H9 (cell line): Measurements from ENCODE around the gene WDR59. TPM values are rescaled to one million over a fixed set of nuclear protein-coding genes. Genes with fewer than 3 reads are reported as not detected.

Experiments used
- DNase-seq: peaks from one replicate; pipeline ENCODE4 v3.0.0-alpha.2; 2017
- H2AFZ ChIP-seq: one replicate; pipeline ENCODE4 v1.6.1; 2013; ENCODE audit warnings: mild to moderate bottlenecking, low read length, control low read depth, moderate library complexity
- H2AK5ac ChIP-seq: 2 replicates; pipeline ENCODE4 v1.6.1; 2013; ENCODE audit warnings: low read length, control low read depth, mixed read lengths; ENCODE audit not compliant: insufficient read length
- H2BK120ac ChIP-seq: one replicate; pipeline ENCODE4 v1.6.1; 2013; ENCODE audit warnings: low read depth, mild to moderate bottlenecking, low read length, control low read depth, inconsistent platforms; ENCODE audit not compliant: poor library complexity, severe bottlenecking
- H2BK12ac ChIP-seq: 2 replicates; pipeline ENCODE4 v1.6.1; 2013; ENCODE audit warnings: low read length, control low read depth, mixed read lengths, low read depth; ENCODE audit not compliant: insufficient read length
- H2BK15ac ChIP-seq: 2 replicates; pipeline ENCODE4 v1.6.1; 2013; ENCODE audit warnings: low read depth, low read length, control low read depth
- H2BK20ac ChIP-seq: one replicate; pipeline ENCODE4 v1.6.1; 2013; ENCODE audit warnings: low read depth, mild to moderate bottlenecking, low read length, control low read depth, inconsistent platforms; ENCODE audit not compliant: poor library complexity, severe bottlenecking
- H2BK5ac ChIP-seq: 2 replicates; pipeline ENCODE4 v1.6.1; 2013; ENCODE audit warnings: low read length, control low read depth, mixed read lengths; ENCODE audit not compliant: insufficient read length
- H3K14ac ChIP-seq: 2 replicates; pipeline ENCODE4 v1.6.1; 2013; ENCODE audit warnings: low read length, control low read depth; ENCODE audit not compliant: insufficient read depth
- H3K18ac ChIP-seq: 2 replicates; pipeline ENCODE4 v1.6.1; 2013; ENCODE audit warnings: low read depth, mild to moderate bottlenecking, mixed read lengths, low read length, control low read depth; ENCODE audit not compliant: insufficient read length
- H3K23ac ChIP-seq: 2 replicates; pipeline ENCODE4 v1.6.1; 2013; ENCODE audit warnings: low read length, control low read depth, mixed read lengths, low read depth; ENCODE audit not compliant: insufficient read length
- H3K23me2 ChIP-seq: 2 replicates; pipeline ENCODE4 v1.6.1; 2013; ENCODE audit warnings: low read depth, mild to moderate bottlenecking, mixed read lengths, low read length, control low read depth; ENCODE audit not compliant: insufficient read length, poor library complexity, severe bottlenecking
- H3K27ac ChIP-seq: 2 replicates; pipeline ENCODE4 v1.5.1; 2013; ENCODE audit warnings: low read length, control low read depth, mixed read lengths, low read depth; ENCODE audit not compliant: insufficient read length
- H3K27me3 ChIP-seq: 2 replicates; pipeline ENCODE4 v1.6.1; 2013; ENCODE audit warnings: low read length, control low read depth, inconsistent platforms; ENCODE audit not compliant: insufficient read depth
- H3K4ac ChIP-seq: 2 replicates; pipeline ENCODE4 v1.6.1; 2013; ENCODE audit warnings: low read depth, mild to moderate bottlenecking, control low read depth, inconsistent platforms, low read length, moderate library complexity
- H3K4me1 ChIP-seq: 2 replicates; pipeline ENCODE4 v1.6.1; 2013; ENCODE audit warnings: low read length, control low read depth, inconsistent platforms; ENCODE audit not compliant: insufficient read depth
- H3K4me2 ChIP-seq: 2 replicates; pipeline ENCODE4 v1.6.1; 2013; ENCODE audit warnings: low read length, control low read depth, mixed read lengths; ENCODE audit not compliant: insufficient read length, insufficient read depth
- H3K56ac ChIP-seq: 2 replicates; pipeline ENCODE4 v1.6.1; 2013; ENCODE audit warnings: low read depth, mild to moderate bottlenecking, mixed read lengths, low read length, control low read depth; ENCODE audit not compliant: insufficient read length
- H3K79me1 ChIP-seq: 2 replicates; pipeline ENCODE4 v1.6.1; 2013; ENCODE audit warnings: low read depth, mild to moderate bottlenecking, moderate library complexity, low read length, control low read depth, inconsistent platforms; ENCODE audit not compliant: insufficient read depth, poor library complexity, severe bottlenecking
- H3K79me2 ChIP-seq: 2 replicates; pipeline ENCODE4 v1.6.1; 2013; ENCODE audit warnings: low read length, control low read depth, inconsistent platforms; ENCODE audit not compliant: insufficient read depth
- H3K9ac ChIP-seq: 2 replicates; pipeline ENCODE4 v1.6.1; 2013; ENCODE audit warnings: low read length, control low read depth, mixed read lengths; ENCODE audit not compliant: insufficient read length; ENCODE audit errors: extremely low read depth
- H3K9me3 ChIP-seq: one replicate; pipeline ENCODE4 v1.6.1; 2013; ENCODE audit warnings: low read depth, low read length, inconsistent platforms; ENCODE audit not compliant: control insufficient read depth
- H3T11ph ChIP-seq: one replicate; pipeline ENCODE4 v1.6.1; 2013; ENCODE audit warnings: mild to moderate bottlenecking, low read length, control low read depth, inconsistent platforms
- H4K20me1 ChIP-seq: one replicate; pipeline ENCODE4 v1.6.1; 2013; ENCODE audit not compliant: control insufficient read depth, insufficient read length, insufficient read depth
- H4K5ac ChIP-seq: 2 replicates; pipeline ENCODE4 v1.6.1; 2013; ENCODE audit warnings: low read depth, mild to moderate bottlenecking, mixed read lengths, low read length, control low read depth; ENCODE audit not compliant: insufficient read length
- H4K8ac ChIP-seq: replicated peaks from 2 replicates; pipeline ENCODE4 v1.6.1; 2013; ENCODE audit warnings: low read length, control low read depth, mixed read lengths, low read depth; ENCODE audit not compliant: insufficient read length
- H4K91ac ChIP-seq: 2 replicates; pipeline ENCODE4 v1.6.1; 2013; ENCODE audit warnings: low read depth, mild to moderate bottlenecking, moderate library complexity, mixed read lengths, low read length, control low read depth; ENCODE audit not compliant: insufficient read length
- H3K27ac Mint-ChIP-seq, 3 experiments: 2 replicates in 2 of 3; 3 replicates in 1 of 3; pipeline ENCODE4 v1.8.0; 2020 to 2021; ENCODE audit warnings: mixed read lengths in 3 of 3, mild to moderate bottlenecking in 1 of 3, moderate library complexity in 1 of 3
- H3K27me3 Mint-ChIP-seq: 2 replicates; pipeline ENCODE4 v1.8.0; 2021; ENCODE audit warnings: low read depth, mild to moderate bottlenecking, moderate library complexity, mixed read lengths
- H3K36me3 Mint-ChIP-seq, 3 experiments: 2 replicates in 2 of 3; 3 replicates in 1 of 3; pipeline ENCODE4 v1.8.0; 2020 to 2021; ENCODE audit warnings: low read depth in 3 of 3, mixed read lengths in 3 of 3; ENCODE audit not compliant: insufficient read depth in 1 of 3
- H3K4me1 Mint-ChIP-seq, 2 experiments: 2 replicates each; pipeline ENCODE4 v1.8.0; 2020; ENCODE audit warnings: mixed read lengths in 2 of 2
- H3K4me3 Mint-ChIP-seq, 2 experiments: 2 replicates in 1 of 2; 3 replicates in 1 of 2; pipeline ENCODE4 v1.8.0; 2020 to 2021; ENCODE audit warnings: mild to moderate bottlenecking in 2 of 2, mixed read lengths in 2 of 2, moderate library complexity in 1 of 2
- H3K9me3 Mint-ChIP-seq, 2 experiments: 2 replicates in 1 of 2; 3 replicates in 1 of 2; pipeline ENCODE4 v1.8.0; 2020; ENCODE audit warnings: mild to moderate bottlenecking in 2 of 2, mixed read lengths in 2 of 2, moderate library complexity in 1 of 2
- WGBS: extraction: QIAGEN DNeasy Blood & Tissue Kit; methylation state at CpG from one replicate; pipeline ENCODE4 v1.1.7; 2013; ENCODE audit warnings: missing lambda C conversion rate, low lambda C conversion rate, mixed read lengths; ENCODE audit not compliant: insufficient read length; ENCODE audit errors: extremely low coverage; 5-methylcytosine and 5-hydroxymethylcytosine counted together
- total RNA-seq: library from RNA; stranded (reverse); gene quantifications from 2 replicates; pipeline ENCODE4 v1.2.1, GENCODE V29; 2021
- TF ChIP-seq, protein P1 (sequence below): fragments of 200-600 bp; sonication (generic); conservative IDR thresholded peaks from 3 replicates; pipeline ENCODE4 v1.8.0; 2021; ENCODE audit warnings: antibody characterized with exemption, mild to moderate bottlenecking

The WDR59 gene
- total RNA-seq, 1 experiment from 2014 or later = 97.5 TPM

DNA sequence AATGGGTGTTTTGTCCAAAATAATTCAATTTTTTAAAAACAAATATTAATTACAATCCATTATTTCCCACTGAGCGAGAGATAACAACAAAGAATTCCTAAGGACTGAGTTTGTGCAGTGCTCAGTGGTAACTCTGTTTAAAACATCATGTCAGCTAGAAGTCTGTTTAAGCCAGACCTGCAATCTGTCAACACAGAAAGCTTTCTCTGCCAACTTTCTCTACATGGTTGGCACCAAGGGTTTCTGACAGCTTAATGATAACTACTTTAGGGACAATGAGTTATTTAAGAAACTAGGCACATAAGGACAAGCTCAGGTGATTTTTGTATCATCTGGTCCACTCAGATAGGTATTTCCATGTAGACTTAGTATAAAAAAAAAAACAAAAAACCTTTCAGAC is 81.8 kb downstream of the WDR59 start:
- Histone ChIP-seq H3K4me1 (no peaks in the 10 kb centered on the region), H3K27ac (no peak overlapping the region), H3T11ph (no peak overlapping the region), H3K23me2 (no peaks in the 10 kb centered on the region), H2BK12ac (no peak overlapping the region), H3K9ac (no peak overlapping the region), H2BK5ac (no peak overlapping the region), H2BK120ac (no peak overlapping the region), H3K9me3 (no peaks in the 10 kb centered on the region), H2AFZ (no peak overlapping the region), H3K4me2 (no peak overlapping the region), H3K4ac (no peak overlapping the region), H4K5ac (no peak overlapping the region), H2BK20ac (no peak overlapping the region), H3K27me3 (no peaks in the 10 kb centered on the region), H3K14ac (no peak overlapping the region), H4K8ac (no peak overlapping the region), H2AK5ac (no peak overlapping the region), H2BK15ac (no peak overlapping the region), H3K56ac (no peak overlapping the region), H3K18ac (no peak overlapping the region), H3K23ac (no peak overlapping the region), H4K91ac (no peak overlapping the region), H4K20me1 (no peaks in the 10 kb centered on the region), H3K79me2 (no peaks in the 10 kb centered on the region), H3K79me1 (no peaks in the 10 kb centered on the region)
- no peak for DNase-seq
- no peaks in the 10 kb centered on the region for H3K27me3 Mint-ChIP-seq
- H3K4me3 Mint-ChIP-seq = no peak overlapping the region
- peaks cover 30 to 61% (median 42%) of the 10 kb centered on the region in 3 experiments for H3K36me3 Mint-ChIP-seq
- H3K27ac Mint-ChIP-seq = no peak overlapping the region
- no CpG with 5 or more reads among the region's 1 CpG for WGBS
- TF ChIP-seq, protein P1, sequence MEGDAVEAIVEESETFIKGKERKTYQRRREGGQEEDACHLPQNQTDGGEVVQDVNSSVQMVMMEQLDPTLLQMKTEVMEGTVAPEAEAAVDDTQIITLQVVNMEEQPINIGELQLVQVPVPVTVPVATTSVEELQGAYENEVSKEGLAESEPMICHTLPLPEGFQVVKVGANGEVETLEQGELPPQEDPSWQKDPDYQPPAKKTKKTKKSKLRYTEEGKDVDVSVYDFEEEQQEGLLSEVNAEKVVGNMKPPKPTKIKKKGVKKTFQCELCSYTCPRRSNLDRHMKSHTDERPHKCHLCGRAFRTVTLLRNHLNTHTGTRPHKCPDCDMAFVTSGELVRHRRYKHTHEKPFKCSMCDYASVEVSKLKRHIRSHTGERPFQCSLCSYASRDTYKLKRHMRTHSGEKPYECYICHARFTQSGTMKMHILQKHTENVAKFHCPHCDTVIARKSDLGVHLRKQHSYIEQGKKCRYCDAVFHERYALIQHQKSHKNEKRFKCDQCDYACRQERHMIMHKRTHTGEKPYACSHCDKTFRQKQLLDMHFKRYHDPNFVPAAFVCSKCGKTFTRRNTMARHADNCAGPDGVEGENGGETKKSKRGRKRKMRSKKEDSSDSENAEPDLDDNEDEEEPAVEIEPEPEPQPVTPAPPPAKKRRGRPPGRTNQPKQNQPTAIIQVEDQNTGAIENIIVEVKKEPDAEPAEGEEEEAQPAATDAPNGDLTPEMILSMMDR = no peak
- H3K9me3 Mint-ChIP-seq = no peaks in the 10 kb centered on the region
- H3K4me1 Mint-ChIP-seq = peaks cover 13 to 14% of the 10 kb centered on the region in 2 experiments
